H1 (cell line): ENCODE results near the gene C3. TPM values are rescaled to one million over a fixed set of nuclear protein-coding genes. Genes with fewer than 3 reads are reported as not detected.
"Not testable (repeated sequence)": the region's sequence is repeated elsewhere in the genome, so short reads cannot be mapped to it uniquely, and the experiment has no call there.

Experiments used
- CTCF ChIA-PET: fragments of 300-600 bp; sonication (Branson Sonifier 250); formaldehyde crosslinking; loops from one replicate; lab custom pipeline; 2021; ENCODE audit not compliant: partially characterized antibody; lab: Charles Lee
- POLR2A ChIA-PET: fragments of 300-600 bp; sonication (Branson Sonifier 250); formaldehyde crosslinking; loops from one replicate; lab custom pipeline; 2021; ENCODE audit warnings: inconsistent platforms; ENCODE audit not compliant: partially characterized antibody; lab: Charles Lee
- DNase-seq, 2 experiments: peaks; one replicate each; pipeline versions ENCODE4 v3.0.0 to v3.0.0-alpha.2; 2010 to 2022; ENCODE audit warnings: low spot score in 2 of 2, low read depth in 1 of 2, mixed read lengths in 1 of 2
- FAIRE-seq: peaks from 2 replicates; lab custom pipeline; 2011; peaks lifted over from hg19 to GRCh38; lab: Jason Lieb, UNC
- H2AFZ ChIP-seq: 2 replicates; pipeline ENCODE4 v1.8.1; 2012; ENCODE audit warnings: low read length, inconsistent platforms
- H2AK5ac ChIP-seq: 2 replicates; pipeline ENCODE4 v1.6.1; 2013; ENCODE audit warnings: low read depth, low read length
- H2BK120ac ChIP-seq: replicated peaks from 2 replicates; pipeline ENCODE3; 2013; ENCODE audit warnings: low read depth, low read length, inconsistent platforms
- H2BK12ac ChIP-seq: 2 replicates; pipeline ENCODE4 v1.6.1; 2013; ENCODE audit warnings: low read depth, low read length
- H2BK15ac ChIP-seq: 2 replicates; pipeline ENCODE4 v1.6.1; 2013; ENCODE audit warnings: low read length
- H2BK20ac ChIP-seq: 2 replicates; pipeline ENCODE4 v1.6.1; 2013; ENCODE audit warnings: low read length
- H2BK5ac ChIP-seq: 2 replicates; pipeline ENCODE4 v1.6.1; 2013; ENCODE audit warnings: low read depth, low read length
- H3K14ac ChIP-seq: 2 replicates; pipeline ENCODE4 v1.6.1; 2013; ENCODE audit warnings: inconsistent platforms; ENCODE audit not compliant: insufficient read length
- H3K18ac ChIP-seq: 2 replicates; pipeline ENCODE4 v1.6.1; 2013; ENCODE audit warnings: low read length; ENCODE audit errors: extremely low read depth
- H3K23ac ChIP-seq: 2 replicates; pipeline ENCODE4 v1.6.1; 2013; ENCODE audit warnings: inconsistent platforms; ENCODE audit not compliant: insufficient read length
- H3K23me2 ChIP-seq: 2 replicates; pipeline ENCODE4 v1.6.1; 2013; ENCODE audit warnings: low read depth, low read length
- H3K27ac ChIP-seq: 2 replicates; pipeline ENCODE4 v1.6.1; 2011; ENCODE audit warnings: low read depth, low read length, inconsistent platforms
- H3K27me3 ChIP-seq, 4 experiments: replicated peaks in 1 of 4; 1 replicate in 1 of 4; 2 replicates in 3 of 4; pipeline versions ENCODE4 v1.6.1 to v1.8.1; 2011 to 2013; ENCODE audit warnings: low read length in 3 of 4, mild to moderate bottlenecking in 3 of 4, inconsistent platforms in 2 of 4, mixed read lengths in 2 of 4, moderate library complexity in 1 of 4; ENCODE audit not compliant: control insufficient read depth in 3 of 4, insufficient read depth in 3 of 4; ENCODE audit errors: extremely low read depth in 1 of 4
- H3K36me3 ChIP-seq, 4 experiments: 2 replicates each; pipeline versions ENCODE4 v1.6.1 to v1.8.1; 2011 to 2013; ENCODE audit warnings: mild to moderate bottlenecking in 4 of 4, low read length in 3 of 4, moderate library complexity in 2 of 4, control low read depth in 1 of 4, inconsistent platforms in 1 of 4; ENCODE audit not compliant: insufficient read depth in 4 of 4, control insufficient read depth in 2 of 4
- H3K4ac ChIP-seq: replicated peaks from 2 replicates; pipeline ENCODE3; 2013; ENCODE audit warnings: low read length, low read depth, mixed read lengths, inconsistent platforms; ENCODE audit not compliant: insufficient read length
- H3K4me1 ChIP-seq, 4 experiments: replicated peaks in 1 of 4; 1 replicate in 1 of 4; 2 replicates in 3 of 4; pipeline versions ENCODE4 v1.6.1 to v1.8.1; 2011 to 2013; ENCODE audit warnings: low read length in 3 of 4, inconsistent platforms in 2 of 4, mixed read lengths in 1 of 4; ENCODE audit not compliant: insufficient read depth in 4 of 4, control insufficient read depth in 3 of 4
- H3K4me2 ChIP-seq, 2 experiments: 2 replicates each; pipeline versions ENCODE4 v1.6.1 to v1.8.1; 2011 to 2013; ENCODE audit warnings: low read depth in 2 of 2, low read length in 2 of 2, control low read depth in 1 of 2, inconsistent platforms in 1 of 2, mild to moderate bottlenecking in 1 of 2; ENCODE audit not compliant: insufficient read depth in 1 of 2
- H3K4me3 ChIP-seq, 4 experiments: fragments of 200-600, 300-600 bp in 1 of 4; sonication (generic), shearing (Covaris generic), sonication (Bioruptor Twin) in 1 of 4; 2 replicates each; pipeline versions ENCODE4 v1.5.1 to v1.8.1; 2011 to 2016; ENCODE audit warnings: low read length in 4 of 4, low read depth in 3 of 4, control low read depth in 2 of 4, inconsistent platforms in 2 of 4, mild to moderate bottlenecking in 2 of 4, mixed read lengths in 1 of 4, moderate library complexity in 1 of 4; ENCODE audit not compliant: insufficient read depth in 2 of 4; ENCODE audit errors: extremely low read depth in 1 of 4
- H3K56ac ChIP-seq: replicated peaks from 2 replicates; pipeline ENCODE3; 2013; ENCODE audit warnings: low read depth, mild to moderate bottlenecking, mixed read lengths, low read length, inconsistent platforms; ENCODE audit not compliant: insufficient read length
- H3K79me1 ChIP-seq: 2 replicates; pipeline ENCODE4 v1.6.1; 2013; ENCODE audit warnings: low read depth, low read length, control low read depth
- H3K79me2 ChIP-seq, 2 experiments: 2 replicates each; pipeline versions ENCODE4 v1.6.1 to v1.8.1; 2012 to 2013; ENCODE audit warnings: low read length in 2 of 2, mild to moderate bottlenecking in 2 of 2, inconsistent platforms in 1 of 2; ENCODE audit not compliant: insufficient read depth in 2 of 2, control insufficient read depth in 1 of 2
- H3K9ac ChIP-seq, 4 experiments: replicated peaks in 1 of 4; 1 replicate in 1 of 4; 2 replicates in 3 of 4; pipeline versions ENCODE4 v1.6.1 to v1.8.1; 2011 to 2013; ENCODE audit warnings: low read depth in 3 of 4, low read length in 3 of 4, control low read depth in 2 of 4, mild to moderate bottlenecking in 2 of 4, moderate library complexity in 2 of 4, inconsistent platforms in 1 of 4; ENCODE audit errors: extremely low read depth in 1 of 4
- H3K9me3 ChIP-seq, 2 experiments: 2 replicates each; pipeline versions ENCODE4 v1.6.1 to v1.8.1; 2012 to 2013; ENCODE audit warnings: mild to moderate bottlenecking in 2 of 2, moderate library complexity in 2 of 2, control low read depth in 1 of 2, inconsistent platforms in 1 of 2, low read depth in 1 of 2, low read length in 1 of 2, mixed read lengths in 1 of 2; ENCODE audit not compliant: insufficient read depth in 2 of 2
- H4K20me1 ChIP-seq, 2 experiments: replicated peaks in 1 of 2; 2 replicates each; pipeline versions ENCODE3 to v1.8.1; 2011 to 2013; ENCODE audit warnings: inconsistent platforms in 2 of 2, low read length in 2 of 2, mild to moderate bottlenecking in 1 of 2; ENCODE audit not compliant: insufficient read depth in 2 of 2, control insufficient read depth in 1 of 2
- H4K5ac ChIP-seq: 2 replicates; pipeline ENCODE4 v1.6.1; 2013; ENCODE audit warnings: low read length, low read depth, mixed read lengths, inconsistent platforms; ENCODE audit not compliant: insufficient read length
- H4K8ac ChIP-seq: 2 replicates; pipeline ENCODE4 v1.8.0; 2013; ENCODE audit warnings: mild to moderate bottlenecking, moderate library complexity, low read length, inconsistent platforms; ENCODE audit not compliant: insufficient read depth; ENCODE audit errors: extremely low read depth
- H4K91ac ChIP-seq: replicated peaks from 2 replicates; pipeline ENCODE3; 2013; ENCODE audit warnings: low read length, mixed read lengths, inconsistent platforms; ENCODE audit not compliant: insufficient read length
- WGBS, 2 experiments: shearing (Covaris generic) in 1 of 2; methylation state at CpG; one replicate each; pipeline versions ENCODE4 v1.1.6 to v1.1.7; 2013 to 2015; ENCODE audit warnings: low lambda C conversion rate in 2 of 2, mixed read lengths in 2 of 2, inconsistent platforms in 1 of 2, low coverage in 1 of 2, missing lambda C conversion rate in 1 of 2; ENCODE audit not compliant: insufficient replicate concordance in 2 of 2, insufficient coverage in 1 of 2, insufficient read length in 1 of 2; ENCODE audit errors: extremely low coverage in 1 of 2, missing lambda C conversion rate in 1 of 2; 5-methylcytosine and 5-hydroxymethylcytosine counted together
- polyA plus RNA-seq, 7 experiments: library from polyadenylated mRNA; depleted of rRNA in 3 of 7; stranded (reverse) in 5 of 7; unstranded in 2 of 7; fragments of >200 nt in 5 of 7; fragments of 200-250 nt in 2 of 7; gene quantifications; 1 replicate in 5 of 7; 2 replicates in 1 of 7; 4 replicates in 1 of 7; pipeline versions ENCODE4 v1.2.1 to v1.2.3, GENCODE V29; 2011 to 2013; ENCODE audit warnings: missing spikeins in 2 of 7, mixed read lengths in 2 of 7
- total RNA-seq: library from RNA; stranded (reverse); fragmentation: NEBNext Ultra II Directional; extraction: Animal tissue kit (Norgen Biotek cat#: 25700); gene quantifications from 2 replicates; pipeline ENCODE4 v1.2.1, GENCODE V29; 2021

C3 gene
- total and polyA plus RNA-seq, 2 of the 8 experiments (the other 6 are each of a cell fraction or from before 2014, with no cell fraction given), result 6.4 to 12.8 TPM

DNA sequence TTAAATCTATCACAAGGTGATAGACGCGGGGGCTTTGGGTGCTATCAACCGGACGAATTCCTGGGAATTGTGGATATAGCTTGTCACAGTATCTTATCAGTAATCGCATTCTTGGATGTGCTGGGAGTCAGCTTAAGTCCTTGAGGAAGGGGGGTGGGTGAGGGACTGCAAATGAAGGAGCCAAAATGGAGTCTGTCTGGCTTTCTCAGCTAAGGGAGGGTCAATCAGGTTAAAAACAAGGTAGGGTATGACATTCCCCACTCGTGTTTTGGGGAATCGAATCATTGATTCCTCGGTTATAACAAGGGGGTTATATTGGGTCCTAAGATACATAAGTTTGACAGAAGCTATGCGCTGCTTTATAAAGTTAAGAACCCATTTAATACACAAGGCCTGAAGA lies 64.1 kb downstream of the C3 start:
- H3K27ac ChIP-seq, H3K4me2 ChIP-seq, H3K23me2 ChIP-seq, H3K36me3 ChIP-seq, H3K4ac ChIP-seq, H2BK12ac ChIP-seq, H2AFZ ChIP-seq, H3K4me1 ChIP-seq, H4K8ac ChIP-seq, H2BK5ac ChIP-seq, DNase-seq, H2BK120ac ChIP-seq, H3K9ac ChIP-seq, H2BK20ac ChIP-seq, H3K14ac ChIP-seq, H3K79me2 ChIP-seq, H2AK5ac ChIP-seq, H3K9me3 ChIP-seq, H3K79me1 ChIP-seq, H4K20me1 ChIP-seq, H3K4me3 ChIP-seq, H4K5ac ChIP-seq, CTCF ChIA-PET, H2BK15ac ChIP-seq, H3K18ac ChIP-seq, H3K56ac ChIP-seq, H3K27me3 ChIP-seq, H3K23ac ChIP-seq, H4K91ac ChIP-seq, FAIRE-seq: not testable (repeated sequence)
- 92% methylated on average over 9 of the region's 9 CpGs; no CpG with 5 or more reads in 1 of the 2 experiments for WGBS, 2 experiments
- POLR2A ChIA-PET, result interaction anchor here (1.1 kb wide), 1 partner anchor 12 kb away, joined by 3 read pairs; no protein-coding TSS in a partner anchor
